NCI-H2081 (cell line): ENCODE measurements around the gene BCAP29.

Experiments
- DNase-seq, 2 experiments: peaks; one replicate each; lab custom pipeline; 2025; lab: John Stamatoyannopoulos, UW

BCAP29 gene

DNA sequence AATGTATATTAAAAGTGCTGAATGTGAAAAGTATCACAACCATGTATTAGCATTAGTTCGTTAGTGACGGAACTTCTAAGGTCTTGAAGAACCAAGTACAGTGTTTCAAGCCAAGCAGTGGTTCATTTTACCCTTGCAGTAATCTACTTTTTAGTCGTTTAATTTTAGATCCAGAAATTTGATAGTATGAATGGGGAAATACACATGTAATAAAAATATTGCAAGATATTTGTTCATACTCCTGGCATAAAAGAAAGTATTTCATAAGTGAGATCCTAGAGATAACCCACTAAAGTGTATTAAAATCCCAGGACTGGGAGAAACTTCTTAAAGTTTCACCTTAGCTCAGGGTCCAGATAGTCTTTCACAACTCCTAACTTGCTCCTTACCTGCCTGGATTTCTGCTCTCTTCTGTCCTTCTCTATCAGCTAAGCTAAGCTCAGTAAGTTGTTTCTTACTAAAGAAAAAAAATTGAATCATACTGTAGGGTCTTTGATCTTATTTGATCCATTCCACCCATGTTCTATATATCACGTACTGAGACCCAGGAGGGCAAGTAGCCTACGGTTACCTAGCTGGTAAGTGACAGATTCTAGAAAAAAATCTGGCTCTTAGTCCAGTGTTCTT lies 1.5 kb downstream of the BCAP29 start:
- no peak for DNase-seq

DNA sequence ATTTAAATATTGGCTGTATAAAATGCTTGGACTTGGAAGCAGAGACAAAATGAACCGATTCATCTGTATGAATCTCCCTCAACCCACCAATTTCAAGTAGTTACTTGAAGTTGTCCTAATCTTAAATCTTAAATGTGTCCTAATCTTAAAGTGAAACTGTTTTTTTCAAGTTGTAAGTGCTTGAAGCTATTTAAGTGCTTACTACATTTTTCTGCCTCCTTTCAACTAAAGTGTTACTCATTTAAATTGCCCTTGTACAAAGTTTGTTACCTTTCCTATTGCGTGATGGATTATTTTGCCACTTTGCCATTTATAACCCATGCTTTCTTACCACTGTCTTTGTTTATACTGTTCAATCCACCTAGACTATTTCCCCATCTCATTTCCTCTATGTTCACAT lies 2.8 kb downstream of the BCAP29 start:
- DNase-seq, result no peak

GRCh38 chr7:107584716-107585115 lies 4.7 kb downstream of the BCAP29 start:
- no peak for DNase-seq

DNA sequence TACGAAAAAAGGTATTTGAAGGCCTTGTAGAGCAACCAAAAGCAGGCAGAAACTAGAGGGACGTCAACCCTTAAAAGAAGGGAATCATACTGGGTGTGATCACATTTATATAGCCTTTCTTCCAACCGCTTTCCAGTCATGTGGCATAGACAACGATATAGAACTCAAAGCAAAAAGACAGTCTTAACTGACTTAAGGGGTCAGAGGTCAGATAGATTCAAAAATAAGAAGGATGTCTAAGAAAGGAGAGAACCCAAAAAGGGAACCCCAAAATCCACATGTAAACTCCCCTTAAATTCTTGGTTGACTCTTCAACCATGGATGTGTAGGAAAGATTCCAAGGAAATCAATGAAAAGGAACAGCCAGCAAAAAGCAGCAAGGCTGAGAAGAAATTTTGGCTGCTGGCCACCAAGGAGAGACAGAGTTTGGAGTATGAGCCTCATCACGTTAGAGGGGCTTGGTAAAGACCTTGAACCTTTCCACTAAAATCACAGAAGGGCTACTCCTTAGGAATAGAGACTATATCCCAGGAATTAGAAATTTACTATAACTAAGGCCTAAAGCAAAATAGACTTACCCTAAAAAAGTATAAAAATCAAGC lies 8.6 kb downstream of the BCAP29 start:
- no peak for DNase-seq

- no peak for DNase-seq
These were observed 11.4 kb downstream of the BCAP29 start for GRCh38 chr7:107591421-107591820.

DNA sequence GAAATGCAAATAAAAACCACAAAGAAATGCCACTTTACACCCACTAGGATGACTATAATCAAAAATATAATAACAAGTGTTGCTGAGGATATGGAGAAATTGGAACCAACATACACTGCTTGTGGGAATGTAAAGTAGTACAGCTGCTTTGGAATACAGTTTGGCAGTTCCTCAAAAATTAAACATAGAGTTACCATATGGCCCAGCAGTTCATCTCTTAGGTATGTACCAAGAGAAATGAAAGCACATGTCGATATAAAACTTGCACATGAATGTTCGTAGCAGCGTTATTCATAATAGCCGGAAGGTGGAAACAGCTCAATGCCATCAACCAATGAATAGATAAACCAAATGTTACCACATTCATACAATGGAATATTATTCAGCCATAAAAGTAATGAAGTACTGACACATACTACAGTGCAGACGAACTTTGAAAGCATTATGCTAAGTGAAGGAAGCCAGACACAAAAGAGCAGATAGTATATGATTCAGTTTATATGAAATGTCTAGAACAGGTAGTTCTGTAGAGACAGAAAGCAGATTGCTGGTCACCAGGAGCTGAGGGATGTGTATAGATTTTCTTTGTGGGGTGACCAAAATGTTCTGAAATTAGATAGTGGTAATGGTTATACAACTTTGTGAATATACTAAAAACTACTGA lies 12.4 kb downstream of the BCAP29 start:
- DNase-seq, result no peak

- DNase-seq, result no peak
These were observed 13.0 kb downstream of the BCAP29 start for GRCh38 chr7:107593025-107593410.

GRCh38 chr7:107594961-107595737 lies 15.1 kb downstream of the BCAP29 start:
- DNase-seq, result no peak

DNA sequence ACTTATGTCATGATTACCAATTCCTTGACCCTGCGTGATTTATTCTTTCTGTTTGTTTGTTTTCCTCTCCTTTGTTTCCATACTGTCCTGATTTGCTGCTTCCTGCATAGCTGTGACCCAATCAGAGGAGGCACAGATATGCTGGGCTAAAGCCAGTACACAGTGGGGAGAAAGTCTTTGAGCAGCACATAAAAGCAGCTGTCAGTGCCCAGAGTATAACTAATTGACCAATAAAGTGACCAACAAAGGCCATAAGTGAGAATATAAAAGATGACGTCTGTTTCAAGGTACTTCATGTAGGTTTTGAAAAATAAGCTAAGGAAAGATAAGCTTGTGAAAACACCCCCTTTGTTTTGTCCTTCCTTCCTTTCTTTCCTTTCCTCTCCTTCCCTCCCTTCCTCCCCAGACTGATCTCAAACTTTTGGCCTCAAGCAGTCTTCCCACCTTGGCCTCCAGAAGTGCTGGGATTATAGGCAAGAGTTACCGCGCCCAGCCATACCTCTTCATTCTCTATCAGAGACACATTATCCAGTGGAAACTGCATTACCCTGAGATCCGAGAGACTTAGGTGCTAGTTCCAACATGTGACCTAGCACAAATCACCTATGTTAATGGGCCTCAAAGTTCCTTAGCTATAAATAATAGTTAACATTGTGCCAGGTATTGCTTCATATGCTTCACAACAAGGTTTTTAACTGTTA lies 17.0 kb downstream of the BCAP29 start:
- DNase-seq, result peak; percentile 10 to 68

DNA sequence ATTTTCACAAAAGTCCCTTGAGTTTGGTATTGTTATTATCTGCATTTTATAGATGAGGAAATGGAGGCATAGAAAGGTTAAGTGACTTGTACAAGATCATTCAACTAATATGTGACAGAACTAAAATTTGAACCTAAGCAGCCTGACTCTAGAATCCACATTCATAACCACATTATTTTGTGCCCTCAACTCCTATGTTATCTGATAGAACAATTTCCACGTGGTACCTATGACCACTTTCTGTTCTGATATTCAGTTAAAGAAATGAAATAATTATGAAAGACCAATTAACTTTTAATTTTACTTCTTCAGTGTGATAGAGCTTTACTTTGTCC lies 17.5 kb downstream of the BCAP29 start:
- no peak for DNase-seq

- DNase-seq, result no peak
These were observed 17.9 kb downstream of the BCAP29 start for GRCh38 chr7:107597953-107598352.

GRCh38 chr7:107599262-107599661 lies 19.2 kb downstream of the BCAP29 start:
- no peak for DNase-seq

GRCh38 chr7:107600816-107601215 lies 20.8 kb downstream of the BCAP29 start:
- no peak for DNase-seq

DNA sequence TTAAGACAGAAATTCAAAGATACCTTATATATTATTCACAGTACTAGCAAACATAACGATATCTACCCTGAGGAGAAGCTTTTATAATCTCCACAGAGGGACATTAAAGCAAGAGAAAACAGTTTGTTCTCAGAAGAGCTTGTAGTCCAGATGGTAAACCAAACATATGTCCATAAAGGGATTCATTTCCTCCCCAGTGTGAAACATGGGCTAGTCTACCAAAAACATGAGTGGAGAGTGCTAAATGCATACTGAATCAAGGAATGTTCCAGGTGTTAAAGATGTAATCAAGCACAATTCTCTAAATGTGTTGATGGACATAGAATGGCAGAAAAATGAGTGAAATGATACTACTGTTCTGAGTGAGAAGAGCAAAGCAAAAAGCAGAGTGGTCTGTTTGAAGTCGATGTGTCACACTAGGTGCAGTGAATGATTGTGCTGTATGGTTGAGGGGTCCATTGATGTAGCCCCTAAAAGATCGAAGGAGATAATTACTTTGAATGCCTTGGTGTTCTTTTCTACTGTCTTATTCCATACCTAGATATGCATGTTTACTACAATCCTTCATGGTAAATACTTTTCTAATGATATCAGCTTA lies 25.3 kb downstream of the BCAP29 start:
- DNase-seq, result no peak

- DNase-seq, result no peak
These were observed 26.3 kb downstream of the BCAP29 start for GRCh38 chr7:107606303-107606702.

DNA sequence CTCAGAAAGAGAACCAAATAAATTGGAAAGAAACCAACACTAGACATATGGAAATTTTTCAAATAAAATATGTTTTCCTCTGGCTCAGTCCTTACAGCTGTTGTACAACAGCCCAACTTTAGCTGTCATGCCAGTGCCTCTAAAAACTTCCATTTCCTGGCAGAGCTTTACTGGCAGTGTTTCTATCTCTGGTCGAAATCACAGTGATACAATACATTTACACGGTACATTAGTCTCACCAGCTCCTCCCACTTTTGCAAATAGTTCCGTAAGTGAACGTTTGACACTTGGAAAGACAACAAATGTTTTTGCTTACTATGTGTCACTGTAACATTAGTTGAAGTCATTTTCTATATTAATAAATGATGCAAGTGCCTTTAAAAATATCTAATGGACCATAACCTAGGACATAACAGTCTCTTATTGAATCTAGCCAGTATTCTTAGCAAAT lies 29.8 kb downstream of the BCAP29 start:
- DNase-seq, result peak in 1 of 2 experiments; percentile 22

- DNase-seq, result no peak
These were observed 30.3 kb downstream of the BCAP29 start for GRCh38 chr7:107610323-107610722.

DNA sequence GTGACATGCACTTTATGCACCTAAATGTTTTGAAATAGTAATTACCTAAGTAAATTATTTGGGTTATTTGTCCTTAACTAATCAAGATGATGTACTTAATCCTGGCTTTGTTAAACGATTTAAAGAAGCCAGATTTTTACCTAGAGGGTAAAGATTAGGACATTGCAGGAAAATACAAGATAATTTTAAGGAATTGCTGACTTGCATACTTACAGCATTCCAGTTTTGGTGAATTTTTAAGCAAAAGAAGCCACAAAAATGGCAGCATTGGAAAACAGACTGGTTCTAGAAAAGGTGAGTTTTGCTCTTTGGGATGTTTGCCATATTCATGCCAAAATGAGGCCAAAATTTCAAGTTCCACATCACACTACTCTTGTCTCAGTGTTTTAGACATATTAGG lies 33.4 kb downstream of the BCAP29 start:
- no peak for DNase-seq

DNA sequence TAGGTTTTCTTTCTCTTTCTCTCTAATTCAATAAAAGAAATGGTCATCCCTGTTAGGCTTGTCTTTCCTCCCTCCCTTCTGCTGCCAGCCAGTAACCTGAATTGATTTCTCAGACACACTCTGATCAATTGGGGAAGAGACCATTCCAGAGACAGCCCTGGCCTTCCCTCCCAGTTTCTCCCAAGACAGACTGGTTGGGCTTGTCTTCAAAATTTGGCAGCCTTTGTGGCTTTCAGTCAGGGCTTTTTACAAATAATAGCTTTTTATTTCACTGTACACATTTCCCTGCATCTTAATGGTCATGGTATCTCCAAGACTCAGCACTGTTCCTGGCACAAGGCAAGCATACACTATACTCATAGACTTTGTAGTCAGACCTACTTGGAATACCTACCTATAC lies 33.9 kb downstream of the BCAP29 start:
- DNase-seq, result no peak

DNA sequence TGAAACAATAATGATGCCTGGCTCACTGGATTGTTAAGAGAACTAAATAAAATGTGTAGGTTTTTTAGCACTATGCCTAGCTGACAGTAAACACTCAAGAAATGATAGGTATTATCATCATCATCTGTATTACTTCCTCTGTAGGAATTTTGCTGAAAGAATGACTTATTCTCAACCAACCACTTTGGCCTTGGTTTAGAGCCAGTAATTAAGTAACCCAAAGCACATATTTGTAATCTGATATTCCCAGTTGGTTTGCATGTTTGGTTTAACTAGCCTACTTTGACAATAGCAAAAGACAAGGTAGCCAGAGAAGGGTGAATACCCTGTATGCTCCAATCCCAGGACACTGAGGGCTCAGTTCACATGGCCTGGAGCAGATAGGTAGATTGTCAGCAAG lies 34.4 kb downstream of the BCAP29 start:
- DNase-seq, result no peak

GRCh38 chr7:107615910-107616680 lies 36.0 kb downstream of the BCAP29 start:
- no peak for DNase-seq
